Subcutaneous abdominal adipose tissue (tissue), 5 donors: ENCODE results near the gene SCN7A.
"Not testable (repeated sequence)": the region's sequence is repeated elsewhere in the genome, so short reads cannot be mapped to it uniquely, and the experiment has no call there.

Source experiments
- H3K27ac ChIP-seq: one replicate; pipeline ENCODE4 v1.7.0; 2013; ENCODE audit warnings: low read depth, mild to moderate bottlenecking, inconsistent platforms, low read length, moderate library complexity
- H3K27me3 ChIP-seq, 5 donors: one replicate each; pipeline ENCODE4 v1.7.0; 2013; ENCODE audit warnings: low read length in 5 of 5, inconsistent platforms in 1 of 5; ENCODE audit not compliant: control insufficient read depth in 5 of 5, insufficient read depth in 4 of 5
- H3K36me3 ChIP-seq, 5 donors: one replicate each; pipeline ENCODE4 v1.7.0; 2013; ENCODE audit warnings: low read length in 5 of 5; ENCODE audit not compliant: control insufficient read depth in 5 of 5, insufficient read depth in 5 of 5
- H3K4me1 ChIP-seq, 5 donors: one replicate each; pipeline ENCODE4 v1.7.0; 2013; ENCODE audit warnings: low read length in 5 of 5, mild to moderate bottlenecking in 3 of 5, moderate library complexity in 1 of 5; ENCODE audit not compliant: control insufficient read depth in 5 of 5, insufficient read depth in 5 of 5
- H3K4me3 ChIP-seq, 5 donors: one replicate each; pipeline ENCODE4 v1.7.0; 2013; ENCODE audit warnings: low read length in 5 of 5, low read depth in 1 of 5
- H3K9ac ChIP-seq, 5 donors: one replicate each; pipeline ENCODE4 v1.7.0; 2013; ENCODE audit warnings: low read length in 5 of 5, mild to moderate bottlenecking in 4 of 5, moderate library complexity in 3 of 5
- H3K9me3 ChIP-seq, 5 donors: one replicate each; pipeline ENCODE4 v1.7.0; 2013; ENCODE audit warnings: low read length in 5 of 5; ENCODE audit not compliant: control insufficient read depth in 5 of 5
- donor health status: healthy.
- donor health status: healthy.
- donor health status: healthy.
- donor health status: healthy.
- donor health status: healthy.

SCN7A gene

GRCh38 chr2:166455823-166456222 lies 38.2 kb downstream of the SCN7A start:
- not testable (repeated sequence) for H3K9ac ChIP-seq, H3K27me3 ChIP-seq, H3K36me3 ChIP-seq, H3K4me3 ChIP-seq, H3K27ac ChIP-seq, H3K4me1 ChIP-seq, H3K9me3 ChIP-seq

DNA sequence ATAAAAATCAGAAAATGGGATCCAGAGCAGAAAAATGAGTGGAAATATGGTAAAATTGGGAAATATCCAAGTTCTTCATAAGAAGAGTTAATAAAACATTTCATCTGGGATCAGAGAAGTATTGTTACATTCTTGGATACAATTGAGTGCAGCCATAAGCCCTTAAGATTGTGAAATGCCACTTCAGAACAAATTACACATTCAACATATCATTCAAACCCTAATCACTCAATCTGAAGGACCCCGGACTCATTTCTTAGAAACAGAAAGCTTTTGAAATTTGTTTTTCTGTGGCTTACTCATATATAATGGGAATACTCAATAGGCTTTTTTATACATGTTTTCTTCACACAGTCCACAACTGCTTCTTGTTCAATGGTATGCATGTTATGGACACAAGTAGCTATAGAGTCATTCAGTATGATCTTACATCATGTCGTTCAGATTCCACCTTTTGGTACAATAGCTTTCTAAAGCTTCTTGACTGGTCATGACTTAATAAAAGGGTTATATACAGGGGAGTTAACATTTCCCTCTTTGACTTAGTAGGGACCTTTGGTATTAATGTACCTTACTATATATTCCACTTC lies 39.9 kb downstream of the SCN7A start:
- Histone ChIP-seq H3K9me3 (no peaks in the 10 kb centered on the region), H3K4me1 (no peaks in the 10 kb centered on the region), H3K4me3 (no peak overlapping the region), H3K27me3 (no peaks in the 10 kb centered on the region), H3K27ac (no peak overlapping the region), H3K9ac (no peak overlapping the region), H3K36me3 (no peaks in the 10 kb centered on the region)

GRCh38 chr2:166451468-166451867 lies 42.6 kb downstream of the SCN7A start:
- Histone ChIP-seq H3K36me3 (no peaks in the 10 kb centered on the region), H3K9me3 (no peaks in the 10 kb centered on the region), H3K27me3 (no peaks in the 10 kb centered on the region), H3K4me3 (no peak overlapping the region), H3K27ac (no peak overlapping the region), H3K4me1 (no peaks in the 10 kb centered on the region), H3K9ac (no peak overlapping the region)

- Histone ChIP-seq H3K9me3 (no peaks in the 10 kb centered on the region), H3K36me3 (no peaks in the 10 kb centered on the region), H3K4me3 (no peak overlapping the region), H3K9ac (no peak overlapping the region), H3K27ac (no peak overlapping the region), H3K4me1 (no peaks in the 10 kb centered on the region), H3K27me3 (no peaks in the 10 kb centered on the region)
These were observed 44.6 kb downstream of the SCN7A start for GRCh38 chr2:166449439-166449838.

DNA sequence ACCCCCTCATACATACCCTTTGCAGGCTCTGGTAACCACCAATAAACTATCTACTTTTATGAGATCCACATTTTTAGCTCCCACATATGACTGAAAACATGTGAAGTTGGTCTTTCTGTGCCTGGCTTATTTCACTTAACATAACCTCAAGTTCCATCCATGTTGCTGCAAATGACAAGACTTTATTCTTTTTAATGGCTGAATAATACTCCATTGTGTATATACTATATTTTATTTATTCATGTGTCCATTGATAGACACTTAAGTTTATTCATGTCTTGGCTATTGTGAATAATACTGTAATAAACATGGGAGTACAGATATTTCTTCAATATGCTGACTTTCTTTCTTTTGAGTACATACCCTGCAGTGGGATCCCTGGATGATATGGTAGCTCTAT lies 45.9 kb downstream of the SCN7A start:
- Histone ChIP-seq H3K9ac (no peak overlapping the region), H3K27me3 (no peaks in the 10 kb centered on the region), H3K27ac (no peak overlapping the region), H3K9me3 (no peaks in the 10 kb centered on the region), H3K36me3 (no peaks in the 10 kb centered on the region), H3K4me1 (no peaks in the 10 kb centered on the region), H3K4me3 (no peak overlapping the region)

GRCh38 chr2:166444306-166444705 lies 49.7 kb downstream of the SCN7A start:
- no peak overlapping the region for H3K9ac ChIP-seq

GRCh38 chr2:166440313-166440712 lies 53.7 kb downstream of the SCN7A start:
- Histone ChIP-seq H3K9me3 (no peaks in the 10 kb centered on the region), H3K9ac (no peak overlapping the region), H3K4me3 (no peak overlapping the region), H3K4me1 (peaks cover 0 to 4% (median 0%) of the 10 kb centered on the region in 5 donors), H3K27ac (no peak overlapping the region), H3K36me3 (no peaks in the 10 kb centered on the region), H3K27me3 (no peaks in the 10 kb centered on the region)

More at GRCh38 chr2:166444306-166444705, 49.7 kb downstream of the SCN7A start:
- H3K4me1 ChIP-seq = no peaks in the 10 kb centered on the region
- no peaks in the 10 kb centered on the region for H3K36me3 ChIP-seq
- no peaks in the 10 kb centered on the region for H3K27me3 ChIP-seq
- H3K27ac ChIP-seq = no peak overlapping the region
- H3K9me3 ChIP-seq = no peaks in the 10 kb centered on the region
- no peak overlapping the region for H3K4me3 ChIP-seq

DNA sequence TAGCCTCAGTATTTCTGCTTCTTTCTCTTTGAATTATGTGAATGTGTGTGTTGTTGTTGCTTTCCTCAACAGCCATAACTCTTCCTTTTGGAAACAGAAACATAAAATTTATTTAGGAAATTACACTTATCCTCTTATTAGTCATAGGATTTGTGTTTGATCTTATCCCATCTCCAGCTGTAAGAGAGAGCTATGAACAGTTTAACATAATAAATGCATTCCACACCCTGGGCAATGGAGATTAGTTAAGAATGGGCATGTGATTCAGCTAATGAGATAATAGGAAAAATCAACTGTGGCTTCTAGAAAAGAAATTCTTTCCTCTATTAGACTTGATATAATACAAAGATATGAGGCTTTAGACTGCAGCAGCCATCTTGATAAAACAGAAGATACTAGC lies 55.0 kb downstream of the SCN7A start:
- Histone ChIP-seq H3K4me1 (peaks cover 0 to 4% (median 0%) of the 10 kb centered on the region in 5 donors), H3K27me3 (no peaks in the 10 kb centered on the region), H3K9me3 (no peaks in the 10 kb centered on the region), H3K9ac (no peak overlapping the region), H3K36me3 (no peaks in the 10 kb centered on the region), H3K4me3 (no peak overlapping the region), H3K27ac (no peak overlapping the region)

DNA sequence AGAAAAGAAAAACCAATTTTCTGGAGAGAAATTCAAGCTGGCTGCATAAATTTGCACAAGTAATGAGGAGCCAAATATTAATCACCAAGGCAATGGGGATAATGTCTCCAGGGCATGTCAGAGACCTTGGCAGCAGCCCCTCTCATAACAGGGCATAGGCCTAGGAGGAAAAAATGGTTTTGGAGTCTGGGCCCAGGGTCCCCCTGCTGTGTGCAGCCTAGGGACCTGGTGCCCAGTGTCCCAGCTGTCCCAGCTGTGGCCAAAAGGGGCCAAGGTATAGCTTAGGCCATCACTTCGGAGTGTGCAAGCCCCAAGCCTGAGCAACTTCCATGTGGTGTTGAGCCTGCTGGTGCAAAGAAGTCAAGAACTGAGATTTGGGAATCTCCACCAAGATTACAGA lies 57.1 kb downstream of the SCN7A start:
- Histone ChIP-seq H3K27me3 (no peaks in the 10 kb centered on the region), H3K36me3 (no peaks in the 10 kb centered on the region), H3K4me1 (peaks cover 0 to 4% (median 0%) of the 10 kb centered on the region in 5 donors), H3K9ac (no peak overlapping the region), H3K9me3 (no peaks in the 10 kb centered on the region), H3K27ac (no peak overlapping the region), H3K4me3 (no peak overlapping the region)

DNA sequence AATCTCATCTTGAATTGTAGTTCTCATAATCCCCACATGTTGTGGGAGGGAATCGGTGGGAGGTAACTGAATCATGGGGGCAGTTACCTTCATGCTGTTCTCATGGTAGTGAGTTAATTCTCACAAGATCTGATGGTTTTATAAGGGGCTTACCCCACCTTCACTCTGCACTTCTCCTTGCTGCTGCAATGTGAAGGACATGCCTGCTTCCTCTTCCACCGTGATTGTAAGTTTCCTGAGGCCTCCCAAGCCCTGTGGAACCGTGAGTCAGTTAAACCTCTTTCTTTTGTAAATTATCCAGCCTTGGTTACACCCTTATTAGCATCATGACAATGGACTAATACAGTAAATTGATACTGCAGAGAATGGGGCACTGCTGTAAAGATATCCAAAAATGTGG lies 57.9 kb downstream of the SCN7A start:
- Histone ChIP-seq H3K9me3 (no peaks in the 10 kb centered on the region), H3K27me3 (no peaks in the 10 kb centered on the region), H3K36me3 (no peaks in the 10 kb centered on the region), H3K4me1 (peaks cover 0 to 4% (median 0%) of the 10 kb centered on the region in 5 donors), H3K4me3 (no peak overlapping the region), H3K9ac (no peak overlapping the region), H3K27ac (no peak overlapping the region)

GRCh38 chr2:166434491-166434890 lies 59.6 kb downstream of the SCN7A start:
- H3K27ac ChIP-seq = no peak overlapping the region
- H3K9ac ChIP-seq = no peak overlapping the region
- H3K36me3 ChIP-seq = no peaks in the 10 kb centered on the region
- H3K9me3 ChIP-seq = no peaks in the 10 kb centered on the region
- no peaks in the 10 kb centered on the region for H3K27me3 ChIP-seq
- no peak overlapping the region for H3K4me3 ChIP-seq
- H3K4me1 ChIP-seq = peaks cover 0 to 4% (median 0%) of the 10 kb centered on the region in 5 donors
